ENCODE data around the gene MTUS2.

DNA sequence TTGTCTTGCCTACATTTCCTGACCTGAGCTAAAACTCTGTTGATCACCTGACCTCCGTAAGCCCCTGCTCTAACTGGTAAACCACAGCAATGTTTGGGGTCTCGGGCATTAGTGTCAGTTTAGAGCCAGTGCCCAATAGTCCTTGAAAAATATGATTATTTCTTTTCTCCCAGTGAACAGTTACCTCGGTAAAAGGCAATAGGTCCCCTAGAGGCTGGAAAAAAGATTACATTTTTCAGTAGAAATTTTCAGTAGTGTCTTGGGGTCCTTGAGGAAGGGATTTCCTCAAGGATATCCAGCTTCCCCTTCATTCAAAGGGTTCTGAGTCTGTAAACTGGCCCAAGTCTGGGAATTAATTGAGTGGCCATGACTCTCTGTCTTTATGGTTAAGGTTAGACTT, 597.9 kb downstream of the MTUS2 start:
- no peak for TF ChIP-seq POLR2A (IDR thresholded peaks at IDR 0.05)
- TF ChIP-seq, protein P1, sequence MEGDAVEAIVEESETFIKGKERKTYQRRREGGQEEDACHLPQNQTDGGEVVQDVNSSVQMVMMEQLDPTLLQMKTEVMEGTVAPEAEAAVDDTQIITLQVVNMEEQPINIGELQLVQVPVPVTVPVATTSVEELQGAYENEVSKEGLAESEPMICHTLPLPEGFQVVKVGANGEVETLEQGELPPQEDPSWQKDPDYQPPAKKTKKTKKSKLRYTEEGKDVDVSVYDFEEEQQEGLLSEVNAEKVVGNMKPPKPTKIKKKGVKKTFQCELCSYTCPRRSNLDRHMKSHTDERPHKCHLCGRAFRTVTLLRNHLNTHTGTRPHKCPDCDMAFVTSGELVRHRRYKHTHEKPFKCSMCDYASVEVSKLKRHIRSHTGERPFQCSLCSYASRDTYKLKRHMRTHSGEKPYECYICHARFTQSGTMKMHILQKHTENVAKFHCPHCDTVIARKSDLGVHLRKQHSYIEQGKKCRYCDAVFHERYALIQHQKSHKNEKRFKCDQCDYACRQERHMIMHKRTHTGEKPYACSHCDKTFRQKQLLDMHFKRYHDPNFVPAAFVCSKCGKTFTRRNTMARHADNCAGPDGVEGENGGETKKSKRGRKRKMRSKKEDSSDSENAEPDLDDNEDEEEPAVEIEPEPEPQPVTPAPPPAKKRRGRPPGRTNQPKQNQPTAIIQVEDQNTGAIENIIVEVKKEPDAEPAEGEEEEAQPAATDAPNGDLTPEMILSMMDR (IDR thresholded peaks at IDR 0.05) = no peak

Measured in suprapubic skin (tissue), 3 donors.